ENCODE results near the gene VSTM2A.
"Not testable (repeated sequence)": the region's sequence is repeated elsewhere in the genome, so short reads cannot be mapped to it uniquely, and the experiment has no call there.

The VSTM2A gene

GRCh38 chr7:54541669-54542625 is at the start of gene VSTM2A:
VSTM2A (plus strand) TSS chr7:54542375; CDS start chr7:54542731, 356 bp downstream.
- no peak for DNase-seq

GRCh38 chr7:54504531-54504930 is 37.6 kb upstream of the VSTM2A start:
- not testable (repeated sequence) for DNase-seq

DNA sequence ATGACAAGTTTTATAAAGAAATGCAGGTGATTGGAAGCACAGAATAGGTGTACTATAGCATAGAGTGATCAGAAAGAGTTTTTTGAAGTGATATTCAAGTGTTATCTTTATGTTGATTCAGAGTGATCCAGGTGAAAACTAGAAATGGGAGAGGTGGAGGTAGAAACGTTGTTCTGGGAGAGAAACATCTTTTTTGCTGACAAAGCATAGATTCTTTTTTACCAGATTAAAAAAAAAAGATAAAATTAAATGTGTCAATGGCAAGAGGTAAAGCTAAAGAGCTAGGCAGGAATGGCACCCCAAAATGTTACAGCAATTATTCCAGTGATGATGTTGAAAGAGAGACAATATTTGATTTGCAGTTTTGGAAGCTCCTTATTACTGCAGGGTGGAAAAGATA is 12.6 kb upstream of the VSTM2A start:
- DNase-seq = no peak

GRCh38 chr7:54538122-54538521 is 4.1 kb upstream of the VSTM2A start:
- no peak for DNase-seq

- DNase-seq = no peak
Measured at GRCh38 chr7:54543051-54543488, 895 bp downstream of the VSTM2A start.

- no peak for DNase-seq
Measured at GRCh38 chr7:54544149-54544526, 2.0 kb downstream of the VSTM2A start.

DNA sequence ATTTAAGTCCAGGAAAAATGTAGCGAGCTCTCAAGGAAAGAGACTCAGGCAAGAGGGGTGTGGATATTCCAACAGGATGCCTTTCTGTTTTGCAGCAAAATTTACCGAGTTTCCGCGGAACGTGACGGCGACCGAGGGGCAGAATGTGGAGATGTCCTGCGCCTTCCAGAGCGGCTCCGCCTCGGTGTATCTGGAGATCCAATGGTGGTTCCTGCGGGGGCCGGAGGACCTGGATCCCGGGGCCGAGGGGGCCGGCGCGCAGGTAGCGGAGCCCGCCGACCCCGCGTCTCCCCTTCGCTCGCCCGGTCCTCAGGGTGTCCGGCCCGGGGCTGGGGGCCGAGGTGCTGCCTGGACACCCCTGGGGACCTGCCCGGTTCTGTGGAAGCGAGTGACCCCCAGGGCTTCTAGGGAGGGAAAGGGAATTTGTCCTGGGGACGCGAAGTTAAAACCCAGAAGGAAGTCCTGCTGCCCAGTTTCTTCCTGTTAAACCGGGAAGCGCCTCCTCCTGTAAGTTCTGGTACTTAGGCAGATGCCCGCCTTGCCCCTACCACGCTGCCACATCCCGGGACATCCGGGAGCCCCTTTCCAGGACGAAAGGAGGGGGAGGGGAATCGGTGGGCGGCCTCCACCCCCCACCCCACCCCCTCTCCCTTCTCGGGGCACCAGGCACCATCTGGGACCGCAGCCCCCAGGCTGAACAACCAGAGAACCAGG is 2.5 kb downstream of the VSTM2A start:
- no peak for DNase-seq

DNA sequence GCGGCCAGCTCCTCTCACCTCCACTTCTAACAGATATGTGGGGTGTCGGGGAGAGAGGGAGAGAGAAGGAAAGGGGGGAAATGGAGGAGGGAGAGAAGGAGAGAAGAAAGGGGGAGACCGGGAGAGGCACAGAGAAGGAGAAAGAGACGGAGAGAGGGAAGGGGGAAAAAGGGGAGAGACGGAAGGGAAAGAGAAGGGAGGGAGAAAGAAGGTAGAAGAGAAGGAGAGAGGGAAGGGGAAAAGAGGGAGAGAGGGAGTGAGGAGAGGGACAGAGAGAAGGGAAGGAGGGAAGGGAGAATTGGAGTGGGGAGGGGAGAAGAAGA is 3.0 kb downstream of the VSTM2A start:
- DNase-seq = no peak

DNA sequence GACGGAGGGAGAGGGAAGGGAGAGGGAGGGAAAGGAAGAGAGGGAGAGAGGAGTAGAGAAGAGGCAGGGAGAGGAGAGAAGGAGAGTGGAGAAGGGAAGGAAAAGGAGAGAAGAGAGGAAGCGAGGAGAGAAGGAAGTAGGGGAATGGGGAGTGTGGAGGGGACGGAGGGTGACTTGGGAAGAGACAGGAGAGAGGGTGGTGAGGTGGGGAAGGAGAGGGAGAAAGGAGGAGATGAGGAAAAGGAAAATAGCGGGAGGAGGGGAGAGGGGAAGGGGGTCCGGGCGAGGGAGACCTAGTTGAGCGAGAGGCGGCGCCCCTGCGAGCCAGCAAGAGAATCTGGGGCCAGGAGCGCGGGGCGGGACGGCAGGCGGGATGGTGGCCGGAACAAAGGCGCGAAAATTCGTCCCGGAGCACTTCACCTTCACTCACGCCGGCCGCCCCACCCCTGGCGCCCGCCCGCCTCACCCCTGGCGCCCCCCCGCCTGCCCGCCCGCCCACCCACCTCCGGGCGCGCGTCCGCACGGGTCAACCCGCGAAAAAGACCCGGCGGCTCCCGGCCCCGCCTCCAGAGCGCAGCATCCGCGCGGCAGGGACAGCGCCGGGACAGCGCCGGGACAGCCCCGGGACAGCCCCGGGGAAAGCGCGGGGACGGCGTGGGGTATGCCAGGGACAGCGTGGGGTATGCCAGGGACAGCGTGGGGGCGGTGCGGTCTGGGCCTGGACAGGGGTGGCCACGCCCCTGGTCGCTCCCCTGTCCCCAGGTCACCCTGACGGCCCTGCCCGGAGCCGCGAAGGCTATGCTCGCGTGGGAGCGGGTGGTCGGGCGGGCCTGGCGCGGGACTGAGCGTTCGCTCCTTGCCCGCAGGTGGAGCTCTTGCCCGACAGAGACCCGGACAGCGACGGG is 4.2 kb downstream of the VSTM2A start:
- DNase-seq = no peak

GRCh38 chr7:54546986-54547314 is 4.8 kb downstream of the VSTM2A start:
- DNase-seq = no peak

- no peak for DNase-seq
Measured at GRCh38 chr7:54550471-54550870, 8.3 kb downstream of the VSTM2A start.

GRCh38 chr7:54556121-54556520 is 13.9 kb downstream of the VSTM2A start:
- no peak for DNase-seq

DNA sequence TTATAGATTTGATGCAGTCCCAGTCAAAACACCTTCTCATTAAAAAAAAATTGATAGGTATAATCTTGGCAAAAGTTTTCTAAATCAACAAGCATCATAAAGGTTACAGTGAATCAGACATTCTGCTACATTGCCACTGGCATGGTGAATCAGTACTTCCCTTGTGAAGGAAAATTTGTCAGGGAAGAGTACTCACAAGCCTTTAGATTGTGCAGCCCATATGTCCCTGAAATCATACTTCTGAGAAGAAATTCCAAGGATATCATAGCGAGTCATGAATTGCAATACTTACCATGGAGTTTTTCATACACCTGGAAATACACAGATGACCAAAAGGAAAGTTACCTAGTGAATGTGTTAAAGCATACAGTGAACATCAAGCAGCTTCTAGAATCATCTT is 17.2 kb downstream of the VSTM2A start:
- no peak for DNase-seq

- DNase-seq = no peak
Measured at GRCh38 chr7:54560198-54560597, 18.0 kb downstream of the VSTM2A start.

- no peak for DNase-seq
Measured at GRCh38 chr7:54560723-54561122, 18.5 kb downstream of the VSTM2A start.

DNA sequence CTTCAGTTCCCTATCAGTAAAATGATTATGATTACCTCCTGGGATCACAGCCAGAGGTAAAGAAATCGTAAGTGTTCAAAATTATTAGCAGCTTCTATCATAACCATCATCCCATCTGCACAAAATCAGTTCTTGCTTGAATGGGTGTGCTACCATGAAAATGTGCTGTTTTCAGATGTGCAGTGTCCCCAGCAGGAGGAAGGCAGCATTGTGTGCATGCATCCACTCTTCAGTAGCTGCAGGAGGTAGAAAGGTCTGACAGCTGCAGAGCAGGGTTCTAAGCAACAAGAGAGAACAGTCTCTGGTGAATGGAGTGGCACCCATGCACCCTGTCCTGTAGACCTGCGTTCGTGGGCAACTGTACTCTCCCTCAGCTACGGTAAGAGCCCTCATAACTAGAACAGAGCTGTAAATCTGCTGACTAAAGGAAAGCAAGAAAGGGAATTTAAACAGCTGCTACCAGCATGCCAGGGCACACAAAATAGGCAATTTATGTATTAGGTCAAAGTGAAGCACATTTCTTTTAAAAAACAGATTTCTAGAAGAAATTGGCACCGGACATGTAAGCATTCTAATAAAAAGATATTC is 21.2 kb downstream of the VSTM2A start:
- DNase-seq = no peak

DNA sequence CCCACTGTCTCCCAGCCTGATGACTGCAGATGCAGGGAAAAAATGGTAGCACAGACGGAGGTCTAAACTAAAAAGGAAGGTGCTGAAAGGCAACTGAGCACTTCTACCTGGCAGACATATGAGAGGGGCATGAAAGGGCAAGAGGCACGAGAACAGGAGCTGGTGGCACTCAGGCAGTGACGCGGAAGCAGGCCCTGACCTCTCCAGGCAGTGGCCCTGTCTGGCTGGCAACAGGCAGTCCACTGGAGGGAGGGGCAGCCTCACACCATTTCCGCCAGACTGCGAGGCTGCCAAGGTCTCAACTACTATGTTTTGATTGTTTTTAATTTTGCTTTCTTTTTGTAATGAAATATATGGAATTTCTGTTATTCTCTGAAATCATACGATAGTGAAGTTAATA is 23.3 kb downstream of the VSTM2A start:
- DNase-seq = no peak

DNA sequence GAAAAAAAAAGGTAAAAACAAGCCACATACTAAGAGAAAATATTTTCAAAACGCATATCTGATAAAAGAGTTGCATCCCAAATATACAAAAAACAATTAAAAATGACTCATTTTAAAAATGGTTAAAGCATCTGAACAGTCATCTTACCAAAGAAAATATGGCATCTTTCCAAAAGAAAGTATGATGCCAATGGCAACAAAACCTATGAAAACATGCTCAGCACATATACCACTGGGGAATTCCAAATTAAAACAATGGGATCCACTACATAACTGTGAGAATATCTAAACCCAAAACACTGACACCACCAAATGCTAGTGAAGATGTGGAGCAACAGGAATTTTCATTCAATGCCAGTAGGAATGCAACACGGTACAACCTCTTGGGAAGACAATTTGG is 39.3 kb downstream of the VSTM2A start:
- no peak for DNase-seq

DNA sequence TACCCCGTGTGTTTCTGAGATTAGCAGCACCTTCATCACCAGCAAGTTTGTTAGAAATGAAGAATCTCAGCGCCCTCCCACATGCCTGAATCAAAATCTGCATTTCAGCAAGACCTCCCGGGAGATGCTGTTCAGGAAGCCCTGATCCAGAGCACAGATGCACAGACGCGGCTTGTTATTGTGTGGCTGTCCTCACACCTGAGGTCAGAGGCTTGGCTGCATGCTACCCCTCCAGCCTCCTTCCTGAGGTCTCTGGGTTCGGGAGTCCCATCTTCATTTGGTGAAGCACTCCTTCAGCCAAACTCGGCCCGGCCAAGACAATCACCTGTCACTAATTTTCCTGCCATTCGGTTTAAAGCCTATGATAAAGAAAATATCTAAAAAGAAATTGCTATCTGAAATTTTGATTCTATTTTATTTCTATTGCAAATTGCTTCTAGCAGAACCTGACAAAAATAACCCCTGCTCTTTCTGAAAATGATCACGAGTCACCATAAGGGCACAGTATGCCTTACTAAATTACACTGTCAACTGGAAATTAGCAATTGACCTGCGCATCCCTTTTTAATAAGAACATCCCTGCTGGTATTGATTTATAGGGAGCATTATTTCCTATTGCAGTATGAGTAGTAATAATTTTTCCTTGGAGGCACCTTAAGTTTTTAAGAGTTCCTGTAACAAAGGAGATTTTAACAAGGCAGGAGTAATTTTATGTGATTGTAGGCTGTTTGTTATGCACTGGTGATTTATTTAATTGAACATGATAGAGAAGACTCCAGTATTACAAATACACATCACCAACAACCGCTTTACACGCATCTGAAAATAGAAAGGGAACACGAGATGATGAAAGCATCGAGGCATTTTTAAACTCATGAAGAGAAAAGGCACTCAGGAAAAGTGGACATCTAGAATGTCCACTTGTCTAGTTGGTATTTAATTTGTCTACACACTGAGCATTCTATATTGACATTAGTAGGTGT is 49.5 kb downstream of the VSTM2A start:
- no peak for DNase-seq

DNA sequence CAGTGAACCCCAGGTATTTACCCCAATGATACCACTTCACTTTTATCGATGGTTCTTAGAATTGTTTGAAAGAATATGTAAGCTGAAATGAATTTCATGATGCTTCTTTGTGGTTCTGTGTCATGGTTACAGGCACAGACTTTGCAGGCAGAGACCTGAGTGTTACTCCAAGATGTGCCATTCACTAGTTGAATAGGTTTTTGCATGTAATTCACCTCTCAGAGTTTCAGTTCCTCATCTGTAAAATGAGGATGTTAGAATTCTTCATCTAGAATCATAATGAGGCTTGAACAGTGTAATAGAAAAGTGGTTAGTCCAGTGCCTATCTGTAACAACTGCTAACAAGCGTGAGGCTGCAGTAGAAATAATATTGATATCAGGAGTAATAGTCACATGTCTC is 54.6 kb downstream of the VSTM2A start:
- DNase-seq = no peak

DNA sequence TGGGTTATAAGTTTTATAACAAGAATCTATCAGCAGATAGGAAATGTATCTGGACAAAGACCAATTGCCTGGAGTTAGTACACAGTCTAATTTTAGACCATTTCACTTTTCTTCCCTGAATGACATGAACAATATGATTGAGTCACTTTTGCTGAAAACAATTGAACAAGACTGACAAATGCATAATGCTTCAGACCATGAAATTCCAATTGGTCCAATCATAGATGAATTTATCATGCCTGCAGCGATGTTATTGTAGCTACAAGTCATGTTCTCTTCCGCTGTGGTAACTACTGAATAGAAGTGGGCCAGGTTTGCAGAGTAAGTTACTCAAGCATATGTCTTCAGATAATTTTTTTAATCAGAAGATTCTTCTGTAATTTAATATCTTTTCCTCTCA is 73.4 kb downstream of the VSTM2A start:
- DNase-seq = no peak
